Islet of Langerhans (tissue), 1 donor: ENCODE measurements around the gene KRT74.

Source experiments
- FAIRE-seq: peaks from one replicate; lab custom pipeline; 2011; peaks lifted over from hg19 to GRCh38; lab: Jason Lieb, UNC

KRT74 gene

DNA sequence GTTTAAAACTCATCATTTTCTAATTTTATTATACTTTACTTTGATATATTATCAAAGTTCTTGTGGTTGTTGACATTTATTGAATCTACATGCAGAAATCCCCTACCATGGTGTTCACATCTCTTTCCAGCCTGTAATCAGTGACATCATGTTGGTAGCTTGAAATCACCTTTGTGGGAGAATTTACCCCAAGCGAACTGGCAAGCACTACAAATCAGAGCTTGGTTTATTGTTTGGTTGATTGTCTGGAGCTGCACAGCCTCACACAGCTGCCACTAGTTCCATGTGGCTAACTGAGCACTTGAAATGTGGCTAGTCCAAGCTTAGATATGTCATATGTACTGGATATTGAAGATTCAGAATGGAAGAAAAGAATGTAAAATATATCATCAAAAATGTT lies 38.1 kb downstream of the KRT74 start:
- FAIRE-seq = no peak

DNA sequence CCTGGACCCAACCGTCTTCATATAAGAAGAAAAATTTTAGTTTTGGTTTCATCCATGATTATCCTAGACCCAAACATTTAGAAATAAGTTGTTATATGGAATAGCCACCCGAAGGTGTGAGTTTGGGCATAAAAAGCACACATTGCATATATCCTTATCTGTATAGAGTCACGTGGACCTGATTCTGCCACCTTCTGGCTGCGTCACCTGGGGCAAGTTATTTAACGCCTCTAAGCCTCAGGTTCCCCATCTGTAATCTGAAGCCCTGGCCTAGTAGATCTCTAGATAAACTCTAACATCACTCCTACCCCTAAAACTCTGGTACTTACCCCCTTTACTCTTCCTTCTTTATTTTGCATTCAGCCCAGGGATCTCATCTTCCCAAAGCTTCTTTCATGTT lies 39.2 kb downstream of the KRT74 start:
- no peak for FAIRE-seq

DNA sequence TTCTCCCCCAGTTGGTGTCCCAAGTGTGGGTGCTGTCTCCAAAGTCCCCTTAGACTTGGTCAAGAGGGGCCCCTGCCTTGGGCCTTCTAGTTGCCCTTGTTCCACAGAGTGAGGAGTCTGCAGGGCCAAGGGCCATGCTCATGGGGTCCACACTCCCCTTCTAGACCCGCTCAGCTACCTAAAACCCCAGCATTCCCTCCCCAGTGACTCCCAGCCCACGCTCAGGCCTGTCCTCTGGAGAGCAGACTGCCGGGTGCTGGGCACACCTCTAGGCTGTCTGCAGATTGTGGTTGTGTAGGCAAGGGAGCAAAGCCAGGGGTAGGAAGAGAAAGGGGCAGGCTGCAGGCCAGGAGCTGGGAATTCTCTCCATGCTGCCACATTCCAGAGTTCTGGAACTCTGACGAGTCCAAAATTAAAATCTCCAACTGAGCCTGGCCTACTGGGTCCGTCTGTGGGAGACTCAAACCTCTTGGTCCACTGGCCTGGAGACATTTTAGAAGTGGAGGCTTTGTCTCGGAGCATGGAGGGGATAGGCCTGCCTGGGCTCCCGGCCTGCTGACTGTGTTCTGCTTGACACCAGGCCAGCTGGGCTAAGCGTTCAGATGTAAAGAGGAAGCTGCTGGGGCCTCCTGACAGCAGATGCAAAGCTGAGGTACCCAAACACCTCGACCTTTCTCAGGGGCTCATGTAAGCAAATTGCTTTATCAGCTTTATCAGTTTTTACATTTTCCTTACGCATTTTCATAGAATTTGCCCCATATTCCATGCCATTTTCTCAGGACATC lies 39.8 kb downstream of the KRT74 start:
- FAIRE-seq = no peak

DNA sequence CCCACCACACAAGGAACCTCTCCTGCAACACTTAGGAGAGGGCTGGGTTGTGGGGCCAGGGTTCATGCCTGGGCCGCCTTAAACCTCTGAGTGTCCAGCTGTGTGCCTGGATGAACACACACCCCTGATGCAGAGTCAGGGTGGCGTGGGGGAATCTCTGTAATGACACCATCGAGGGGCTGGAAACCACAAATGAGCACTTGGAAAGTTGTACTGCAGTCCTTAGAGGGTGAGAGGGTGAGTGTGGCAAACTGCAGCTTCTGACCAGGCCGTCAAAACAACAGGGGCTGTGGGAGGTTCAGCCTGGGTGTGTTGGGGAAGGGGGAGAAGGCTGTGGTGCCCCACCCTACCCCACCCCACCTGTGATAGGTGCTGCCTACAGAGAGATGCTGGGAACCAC lies 41.0 kb downstream of the KRT74 start:
- FAIRE-seq = no peak

DNA sequence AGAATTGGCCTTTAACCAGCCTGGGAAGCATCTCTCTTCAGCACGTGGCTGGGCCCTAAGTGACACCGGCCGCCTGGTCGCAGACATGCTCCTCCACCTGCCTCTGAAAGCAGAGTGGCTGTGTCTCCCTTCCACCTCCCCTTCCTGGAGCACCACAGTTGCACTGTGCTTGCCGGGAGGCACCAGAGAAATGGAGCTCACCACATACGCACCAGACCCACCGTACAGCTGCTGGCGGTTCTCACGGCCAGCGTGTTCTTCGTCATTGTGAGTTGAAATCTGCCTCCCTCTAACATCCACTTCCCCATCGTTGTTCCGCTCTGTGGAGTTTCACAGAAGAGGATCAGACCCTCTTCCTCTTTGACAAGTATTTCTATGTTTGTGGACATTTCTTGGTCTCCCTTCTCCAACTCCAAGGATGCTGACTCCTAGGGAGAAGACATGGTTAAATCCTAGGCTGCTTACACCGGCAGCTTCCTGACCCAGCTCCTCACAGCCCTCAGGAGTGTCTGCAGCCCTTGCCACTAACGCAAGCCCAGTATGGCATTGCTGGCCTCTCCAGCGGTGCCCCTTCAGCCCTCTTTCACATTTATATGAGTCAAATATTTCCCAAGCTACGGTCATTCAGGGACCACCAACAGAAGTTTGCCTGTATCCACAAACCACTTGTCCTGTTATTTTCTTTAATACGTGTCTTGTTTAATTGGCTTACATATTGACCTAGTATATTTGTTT lies 41.9 kb downstream of the KRT74 start:
- FAIRE-seq = no peak

DNA sequence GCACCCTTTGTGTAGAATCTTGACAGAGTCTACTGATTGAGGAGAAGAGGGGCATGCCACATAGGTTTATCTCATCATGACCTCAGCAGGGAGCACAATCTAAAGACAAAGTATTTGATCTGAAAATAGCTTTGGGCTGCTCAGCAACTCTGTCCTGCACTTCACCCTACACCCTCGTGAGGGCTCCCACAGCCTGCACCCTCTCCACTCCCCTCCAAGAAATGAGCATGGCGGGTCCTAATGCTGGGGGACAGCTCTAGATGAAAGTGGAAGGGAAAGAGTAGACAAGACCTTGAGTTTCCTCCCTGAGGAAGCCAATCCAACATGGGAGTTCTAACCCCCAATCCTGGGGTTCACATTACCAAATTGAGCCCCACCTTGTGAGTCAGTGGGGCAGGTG lies 42.7 kb downstream of the KRT74 start:
- no peak for FAIRE-seq

DNA sequence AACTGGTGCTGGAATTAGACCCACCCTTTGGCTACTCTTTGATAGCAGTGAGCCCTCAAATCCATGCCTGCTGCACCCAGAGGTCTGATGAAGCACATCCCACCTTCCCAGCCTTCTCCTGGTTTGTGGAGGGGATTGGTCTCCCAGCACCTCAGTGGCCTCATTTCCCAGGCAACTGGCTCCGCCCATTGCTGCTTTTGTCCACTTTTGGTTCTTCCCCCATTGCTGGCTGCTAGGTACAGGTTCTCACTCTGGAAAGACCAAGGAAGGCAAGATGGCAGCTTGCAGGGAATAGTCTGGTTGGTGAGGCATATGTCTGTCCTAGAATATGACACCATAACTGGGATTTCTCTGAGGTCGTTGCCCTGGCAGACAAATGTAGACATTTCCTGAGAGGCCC lies 43.3 kb downstream of the KRT74 start:
- no peak for FAIRE-seq

DNA sequence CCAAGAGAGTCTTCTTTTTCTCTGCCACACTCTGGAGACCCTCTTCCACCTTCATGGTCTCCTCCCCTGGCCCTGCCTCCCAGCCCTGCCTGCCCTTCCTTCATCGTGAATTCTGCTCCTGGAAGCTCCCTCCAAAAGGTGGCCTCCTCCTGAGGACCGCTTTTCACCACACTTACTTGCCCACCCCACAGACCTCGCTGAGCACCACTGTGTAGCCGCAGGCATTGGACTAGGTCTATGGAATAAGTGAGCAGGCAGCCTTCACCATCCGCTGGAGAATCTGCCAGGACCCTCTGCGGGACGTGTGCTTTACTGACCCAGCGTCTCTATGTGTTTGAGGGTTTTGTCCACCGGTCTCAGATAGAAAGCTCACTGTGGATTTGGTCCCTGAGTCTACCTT lies 43.8 kb downstream of the KRT74 start:
- FAIRE-seq = no peak

DNA sequence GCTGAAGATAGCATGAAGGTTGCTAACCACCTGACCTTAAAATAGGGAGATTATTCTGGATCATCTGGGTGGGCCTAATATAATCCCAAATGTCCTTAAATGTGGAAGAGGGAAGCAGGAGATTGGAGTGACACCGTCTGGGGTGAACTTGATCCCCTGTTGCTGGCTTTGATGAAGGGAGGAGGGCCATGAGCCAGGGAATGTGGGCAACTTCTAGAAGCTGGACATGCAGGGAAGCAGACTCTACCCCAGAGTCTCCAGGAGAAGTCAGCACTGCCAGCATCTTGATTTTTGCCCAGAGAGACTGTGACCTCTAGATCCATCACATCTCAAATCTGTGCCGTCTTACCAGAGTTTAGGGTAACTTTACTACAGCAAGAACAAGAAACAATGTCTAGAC lies 44.2 kb downstream of the KRT74 start:
- no peak for FAIRE-seq

DNA sequence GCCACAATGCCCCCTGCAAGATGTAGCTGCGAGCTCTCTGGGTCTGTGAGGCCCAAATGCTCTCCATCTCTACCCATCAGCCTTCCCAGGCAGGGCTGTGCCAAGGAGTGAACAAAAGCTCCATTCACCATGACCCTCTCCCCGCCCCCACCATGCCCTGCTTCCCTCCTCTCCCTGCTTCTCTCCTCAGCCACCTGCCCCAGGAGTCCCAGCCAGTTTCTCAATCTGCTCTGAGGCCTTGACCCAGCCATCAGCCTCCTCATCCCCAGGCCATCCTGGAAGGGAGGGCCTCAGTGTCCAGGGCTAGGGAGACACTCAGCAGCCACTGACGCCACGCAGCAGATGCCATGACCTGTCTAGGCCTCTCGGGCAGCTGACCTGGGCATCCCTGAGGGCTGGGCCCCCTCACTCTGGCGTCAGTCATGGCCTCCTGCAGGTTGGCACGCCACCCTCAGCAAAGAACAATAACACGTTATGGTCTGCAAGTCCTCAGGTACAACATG lies 45.0 kb downstream of the KRT74 start:
- no peak for FAIRE-seq

DNA sequence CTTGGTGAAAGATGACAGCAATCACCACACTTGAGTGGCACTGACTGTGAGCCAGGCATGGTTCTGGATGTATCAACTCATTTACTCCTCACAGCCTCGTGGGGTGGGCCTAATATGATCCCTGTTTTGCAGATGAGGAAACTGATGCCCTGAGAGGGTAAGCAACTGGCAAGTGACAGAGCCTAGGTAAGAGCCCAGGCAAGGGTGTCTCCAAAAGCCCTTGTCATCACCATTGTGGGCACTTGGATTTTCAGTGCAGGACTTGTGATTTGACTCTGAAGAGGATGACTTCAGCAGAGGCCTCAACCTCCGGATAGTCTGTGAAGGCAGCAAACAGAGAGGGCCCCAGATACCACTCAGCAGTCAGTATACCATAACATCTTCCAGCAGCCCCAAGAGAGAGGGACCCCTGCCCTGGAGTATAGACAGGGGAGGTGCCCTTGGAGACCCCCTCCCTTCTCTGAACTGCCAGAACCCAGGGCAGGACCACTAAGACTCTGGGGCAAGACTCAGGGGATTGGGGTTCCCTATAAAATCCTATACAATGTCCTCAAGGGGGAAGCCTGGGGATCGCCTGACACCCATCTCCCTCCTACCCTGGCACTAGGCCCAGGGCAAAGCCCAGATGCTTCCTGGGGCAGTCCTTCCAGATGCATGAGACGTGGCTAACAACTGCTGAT lies 46.4 kb downstream of the KRT74 start:
- no peak for FAIRE-seq

DNA sequence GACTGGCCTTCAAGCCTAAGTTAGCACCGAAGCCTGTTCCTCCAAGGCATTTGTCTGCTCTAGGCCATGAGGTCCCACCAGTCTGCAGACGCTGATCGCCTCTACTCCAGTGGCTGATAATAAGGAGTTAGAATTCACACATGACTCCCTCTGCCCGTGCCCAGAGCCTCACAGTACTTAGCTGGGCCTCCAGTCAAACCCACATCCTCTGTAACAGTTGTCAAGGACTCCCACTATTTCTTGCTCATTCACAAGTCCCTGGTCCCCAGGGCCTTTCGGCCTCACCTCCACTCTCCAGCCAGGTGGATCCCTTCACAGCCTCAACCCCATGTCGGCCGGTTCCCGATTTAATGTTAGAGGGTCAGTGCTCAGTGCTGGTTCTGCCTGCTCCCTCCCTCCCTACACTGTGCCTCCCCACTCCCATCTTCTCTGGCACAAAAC lies 47.1 kb downstream of the KRT74 start:
- FAIRE-seq = no peak

DNA sequence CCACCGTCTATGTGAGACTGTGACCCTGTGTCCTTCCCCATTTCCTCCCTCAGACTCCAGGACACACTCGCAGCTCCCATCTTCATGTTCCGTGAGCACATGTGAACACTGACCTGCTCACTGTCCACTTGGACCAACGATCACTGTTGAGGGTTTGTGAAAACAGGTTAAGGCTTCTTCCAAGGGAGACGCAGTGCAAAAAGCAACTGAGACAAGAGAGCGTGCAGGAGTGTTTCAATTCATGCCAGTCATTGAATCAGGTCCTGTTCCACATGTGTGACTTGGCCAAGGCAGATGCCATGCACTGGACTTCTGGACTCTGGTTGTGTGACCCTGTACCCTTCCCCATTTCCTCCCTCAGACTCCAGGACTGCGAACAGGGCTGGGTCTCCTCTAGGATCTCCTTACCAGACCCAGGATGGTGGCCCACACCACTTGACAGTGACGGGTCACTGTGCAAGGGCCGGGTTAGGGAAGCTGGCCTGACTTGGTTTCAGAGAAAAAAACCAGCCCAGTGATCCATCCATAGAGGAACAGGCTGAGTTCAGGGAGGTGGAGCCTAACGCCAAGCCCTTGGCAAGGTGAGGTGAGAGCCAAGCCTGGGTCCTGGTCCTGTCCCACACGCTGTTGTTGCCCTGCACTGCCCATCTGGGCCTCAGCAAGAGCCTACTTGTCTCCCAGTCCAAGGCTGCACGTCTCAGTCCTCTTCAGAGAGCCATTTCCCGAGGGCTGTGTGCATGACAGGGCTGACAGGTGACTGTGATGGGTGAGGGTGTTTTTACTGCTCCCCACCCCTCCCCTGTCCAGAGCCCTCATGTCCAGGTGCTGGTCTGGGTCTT lies 47.8 kb downstream of the KRT74 start:
- FAIRE-seq = no peak

DNA sequence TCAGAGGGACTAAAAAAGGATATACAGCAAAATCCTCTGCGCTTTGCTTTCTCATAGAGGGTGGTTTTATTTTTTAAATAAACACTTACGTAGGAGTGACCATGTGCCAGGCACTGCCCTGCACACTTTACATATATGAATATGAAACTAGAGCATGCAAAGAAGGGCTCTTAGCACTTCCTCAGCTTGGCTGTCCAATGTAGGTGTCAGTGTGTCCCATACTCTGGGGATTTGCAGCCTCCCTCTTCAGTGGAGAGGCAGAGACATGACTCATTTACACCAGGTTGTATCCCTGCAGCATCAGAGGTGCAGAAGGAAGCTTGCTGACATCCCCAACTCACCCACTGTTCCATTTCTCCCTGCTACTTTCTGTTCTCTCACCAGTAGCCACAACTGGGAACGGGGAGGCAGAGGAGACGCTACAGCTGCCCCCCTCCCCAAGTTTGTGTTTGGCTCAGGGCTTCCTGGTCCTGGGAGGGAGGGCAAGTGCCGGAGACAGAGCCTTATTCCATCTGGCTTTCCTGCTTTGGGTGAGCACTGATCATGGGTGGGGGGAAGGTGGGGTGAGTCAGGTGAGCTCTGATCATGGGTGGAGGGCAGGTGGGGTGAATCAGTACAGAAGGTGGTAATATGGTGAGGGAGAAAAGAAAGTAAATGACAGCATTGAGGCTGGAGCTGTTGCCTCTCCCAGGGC lies 48.6 kb downstream of the KRT74 start:
- FAIRE-seq = no peak

DNA sequence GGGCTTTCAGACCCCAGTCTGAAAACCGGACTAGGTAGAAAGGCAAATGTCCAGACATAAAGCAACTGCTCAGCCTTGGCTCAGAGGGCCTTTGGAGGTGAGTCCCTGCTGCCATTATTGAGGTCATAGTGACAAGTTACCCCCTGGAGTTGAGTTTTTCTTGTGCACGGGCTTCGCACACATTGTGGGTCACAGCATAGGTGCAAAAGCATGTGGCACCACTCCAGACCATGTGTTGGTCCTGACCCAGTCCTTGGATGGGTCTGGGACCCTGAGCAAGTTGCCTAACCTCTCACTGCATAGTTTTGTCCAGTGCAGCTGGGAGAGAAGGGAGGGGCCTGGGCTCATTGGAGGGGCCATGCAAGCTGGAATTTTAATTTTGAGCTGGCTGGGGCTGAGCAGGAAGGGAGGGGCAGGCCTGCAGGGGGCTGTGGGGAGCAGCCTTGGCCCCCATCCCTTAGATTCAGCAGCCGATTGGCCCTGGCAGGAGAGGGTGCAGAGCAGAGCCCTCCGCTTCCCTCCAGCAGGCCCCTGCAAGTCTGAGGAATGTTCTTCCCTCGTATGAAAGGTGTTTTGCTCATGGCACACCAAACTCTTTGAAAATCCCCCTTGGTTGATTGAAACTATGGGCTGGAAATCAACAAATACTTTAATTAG lies 49.3 kb downstream of the KRT74 start:
- no peak for FAIRE-seq

DNA sequence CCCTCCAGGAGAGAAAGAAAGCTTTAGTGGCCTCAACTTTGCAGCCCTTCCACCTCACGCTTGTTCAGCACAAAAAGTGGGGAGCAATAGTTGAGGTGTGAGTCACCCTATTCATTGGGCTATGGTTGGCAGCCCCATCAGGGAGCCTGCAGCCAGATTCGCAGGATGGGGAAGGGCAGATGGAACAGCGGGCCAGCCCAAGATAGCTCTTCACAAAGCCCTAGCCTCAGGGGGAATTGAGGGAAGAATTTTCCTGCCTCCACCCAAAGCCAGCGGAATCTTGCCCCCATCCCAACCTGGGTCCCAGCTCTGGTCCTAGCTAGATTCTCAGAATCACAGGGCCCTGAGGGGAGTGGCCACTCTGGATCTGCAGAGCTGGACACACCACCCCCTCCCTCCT lies 49.8 kb downstream of the KRT74 start:
- FAIRE-seq = no peak

DNA sequence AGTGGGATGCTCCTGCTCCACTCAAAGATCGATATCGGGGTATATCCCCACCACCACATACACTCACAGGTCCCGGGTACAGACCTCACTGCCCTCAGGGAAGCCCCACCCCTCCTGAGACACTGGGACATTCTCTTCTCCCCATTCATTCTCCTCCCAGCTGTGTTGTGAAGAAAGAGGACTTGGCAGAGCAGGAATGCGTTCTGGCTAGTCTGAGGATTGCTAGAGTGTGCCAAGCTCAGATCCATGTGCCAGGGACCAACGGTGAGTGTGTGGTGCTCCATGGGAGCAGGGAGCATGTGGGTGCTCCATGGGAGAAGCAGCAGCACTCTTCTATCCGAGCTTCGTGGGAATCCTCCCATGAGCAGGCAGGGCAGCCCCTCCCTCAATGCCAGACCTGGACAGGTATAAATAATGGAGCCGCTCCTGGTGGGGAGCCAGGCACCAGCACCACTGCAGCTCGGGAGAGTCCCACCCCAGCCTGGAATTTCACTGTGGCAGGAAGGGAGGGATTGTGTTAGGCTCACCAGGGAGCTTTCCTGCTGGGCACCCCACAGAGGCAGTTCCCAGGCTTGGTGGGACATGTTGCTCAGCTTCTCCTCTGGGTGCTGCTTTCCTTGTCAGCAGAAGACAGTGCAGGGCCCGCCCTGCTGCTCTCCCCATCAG lies 51.2 kb downstream of the KRT74 start:
- FAIRE-seq = no peak

DNA sequence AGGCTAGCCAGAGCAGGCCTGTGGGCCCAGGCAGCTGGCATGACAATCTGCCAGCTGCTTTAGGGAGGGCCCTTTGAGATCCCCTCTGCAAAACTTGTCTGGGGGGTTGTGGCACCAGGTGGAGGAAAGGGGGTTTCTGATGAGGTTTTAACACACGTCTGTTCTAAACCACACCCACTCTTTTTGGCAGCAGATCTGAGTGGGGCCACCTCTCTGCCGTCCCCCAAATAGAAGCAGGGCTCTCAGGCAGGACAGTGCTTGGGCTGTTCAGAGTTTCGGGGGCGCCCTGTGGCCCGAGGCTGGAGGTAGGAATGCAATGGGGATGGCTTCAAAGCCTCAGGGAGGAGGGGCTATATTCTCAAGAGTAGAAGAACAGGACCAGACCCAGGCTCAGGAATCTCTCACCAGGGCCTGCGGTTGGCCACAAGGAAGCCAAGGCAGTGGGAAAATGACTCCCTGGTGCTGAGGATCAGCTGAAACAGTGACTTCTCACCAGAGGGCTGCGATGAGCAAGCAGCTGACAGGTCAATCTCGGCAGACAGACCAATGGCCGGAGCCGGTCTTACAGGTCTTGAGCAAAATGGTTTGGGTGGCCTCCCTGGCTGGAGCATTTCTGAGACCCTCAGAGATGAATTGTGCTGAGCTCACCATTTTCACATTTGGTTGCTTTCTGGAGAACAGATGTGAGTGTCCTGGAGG lies 51.9 kb downstream of the KRT74 start:
- FAIRE-seq = no peak

DNA sequence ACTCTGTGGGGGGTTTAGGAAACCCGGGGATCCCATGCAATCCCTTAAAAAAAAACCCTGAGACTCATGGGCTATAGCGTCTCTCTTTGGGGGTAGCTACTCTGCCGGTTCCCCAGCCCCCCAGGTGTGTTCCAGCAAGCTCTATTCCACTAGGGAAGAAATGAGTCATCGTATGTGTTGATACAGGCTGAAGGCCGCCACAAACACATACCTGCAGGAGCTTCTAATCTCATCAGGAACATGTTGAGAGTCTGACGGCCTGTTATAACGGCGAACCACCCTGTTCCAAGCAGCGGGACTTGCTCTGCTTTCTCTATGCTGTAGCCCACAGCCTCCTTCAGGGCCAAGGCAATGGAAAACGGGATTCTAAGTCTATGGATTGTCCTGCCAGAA lies 52.5 kb downstream of the KRT74 start:
- no peak for FAIRE-seq
